OCI-LY1 (cell line): ENCODE results near the gene POU4F1.

Experiments
- EZH2 ChIP-seq: fragments of 200-600 bp; sonication (generic), shearing (Covaris generic); IDR thresholded peaks from 2 replicates; pipeline ENCODE4 v1.8.0; 2017; ENCODE audit warnings: borderline replicate concordance, mixed run types, mild to moderate bottlenecking, antibody characterized with exemption, low read length, moderate library complexity, mixed read lengths
- TF ChIP-seq, protein P1 (sequence below): fragments of 200-600 bp; sonication (generic), shearing (Covaris generic); IDR thresholded peaks from 2 replicates; pipeline ENCODE4 v1.5.1; 2017; ENCODE audit warnings: mild to moderate bottlenecking, antibody characterized with exemption, low read length, moderate library complexity, mixed read lengths

DNA sequence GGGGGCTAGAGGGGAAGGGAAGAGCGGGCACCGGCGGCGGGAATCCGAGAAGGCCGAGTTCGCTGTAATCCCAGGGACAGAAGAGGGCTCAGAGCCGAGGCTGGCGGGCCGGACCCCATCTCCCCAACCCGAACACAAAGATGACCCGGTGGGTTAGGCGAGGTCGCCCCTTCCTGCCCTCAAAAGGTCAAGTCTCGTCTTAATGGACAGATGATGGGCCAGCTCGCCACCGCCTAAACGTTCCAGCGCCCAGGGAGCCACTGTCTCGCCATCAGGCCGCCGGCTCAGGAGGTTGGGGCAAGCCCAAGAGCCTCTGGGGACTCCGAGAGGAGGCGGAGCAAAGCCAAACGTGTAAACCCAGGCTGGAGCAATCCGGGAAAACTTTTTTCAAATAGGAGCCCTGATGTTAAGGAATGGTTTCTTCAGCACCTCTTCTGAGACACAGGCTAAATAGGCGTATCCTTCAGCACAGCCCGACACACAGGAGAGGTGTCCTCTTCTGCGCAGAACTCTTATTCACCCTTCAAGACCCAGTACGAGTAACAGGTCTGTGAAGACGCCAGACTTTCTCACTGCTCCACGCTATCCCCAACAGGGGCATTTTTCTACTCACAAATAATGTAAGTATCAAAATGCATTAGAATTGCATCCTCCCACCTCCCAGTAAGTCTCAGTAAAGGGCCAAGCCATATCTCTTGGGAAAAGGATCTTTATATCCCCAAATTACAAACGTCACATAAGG, 6.3 kb upstream of the POU4F1 start:
- TF ChIP-seq, protein P1, sequence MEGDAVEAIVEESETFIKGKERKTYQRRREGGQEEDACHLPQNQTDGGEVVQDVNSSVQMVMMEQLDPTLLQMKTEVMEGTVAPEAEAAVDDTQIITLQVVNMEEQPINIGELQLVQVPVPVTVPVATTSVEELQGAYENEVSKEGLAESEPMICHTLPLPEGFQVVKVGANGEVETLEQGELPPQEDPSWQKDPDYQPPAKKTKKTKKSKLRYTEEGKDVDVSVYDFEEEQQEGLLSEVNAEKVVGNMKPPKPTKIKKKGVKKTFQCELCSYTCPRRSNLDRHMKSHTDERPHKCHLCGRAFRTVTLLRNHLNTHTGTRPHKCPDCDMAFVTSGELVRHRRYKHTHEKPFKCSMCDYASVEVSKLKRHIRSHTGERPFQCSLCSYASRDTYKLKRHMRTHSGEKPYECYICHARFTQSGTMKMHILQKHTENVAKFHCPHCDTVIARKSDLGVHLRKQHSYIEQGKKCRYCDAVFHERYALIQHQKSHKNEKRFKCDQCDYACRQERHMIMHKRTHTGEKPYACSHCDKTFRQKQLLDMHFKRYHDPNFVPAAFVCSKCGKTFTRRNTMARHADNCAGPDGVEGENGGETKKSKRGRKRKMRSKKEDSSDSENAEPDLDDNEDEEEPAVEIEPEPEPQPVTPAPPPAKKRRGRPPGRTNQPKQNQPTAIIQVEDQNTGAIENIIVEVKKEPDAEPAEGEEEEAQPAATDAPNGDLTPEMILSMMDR, result no peak
- no peak for TF ChIP-seq EZH2
